HG03066 (cell line): ENCODE results near the gene LHX2.

Experiments
- ATAC-seq: cut with Tn5 transposase; IDR thresholded peaks from one replicate; pipeline ENCODE4 v1.9.1; 2021; ENCODE audit warnings: low read depth; ENCODE audit not compliant: unreplicated experiment

Gene LHX2

DNA sequence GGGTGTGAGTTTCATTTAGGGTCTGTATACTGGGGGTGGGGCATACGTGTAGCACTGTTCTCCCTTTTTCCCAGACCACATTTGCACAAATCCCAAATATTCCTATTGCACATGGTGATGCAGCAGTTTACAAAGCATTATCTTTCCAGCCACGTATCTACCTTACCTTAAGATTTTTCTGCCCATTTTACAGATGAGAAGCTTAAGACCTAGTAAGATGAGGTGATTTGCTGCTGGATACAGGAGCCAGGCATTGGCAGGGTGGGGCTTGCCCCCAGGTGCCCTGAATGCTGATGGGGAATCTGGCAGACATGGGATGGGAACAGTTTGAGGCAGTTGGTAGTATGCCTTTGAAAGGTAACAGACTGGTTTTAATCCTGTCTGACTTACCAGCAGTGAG is 12.5 kb downstream of the LHX2 start:
- no peak for ATAC-seq

DNA sequence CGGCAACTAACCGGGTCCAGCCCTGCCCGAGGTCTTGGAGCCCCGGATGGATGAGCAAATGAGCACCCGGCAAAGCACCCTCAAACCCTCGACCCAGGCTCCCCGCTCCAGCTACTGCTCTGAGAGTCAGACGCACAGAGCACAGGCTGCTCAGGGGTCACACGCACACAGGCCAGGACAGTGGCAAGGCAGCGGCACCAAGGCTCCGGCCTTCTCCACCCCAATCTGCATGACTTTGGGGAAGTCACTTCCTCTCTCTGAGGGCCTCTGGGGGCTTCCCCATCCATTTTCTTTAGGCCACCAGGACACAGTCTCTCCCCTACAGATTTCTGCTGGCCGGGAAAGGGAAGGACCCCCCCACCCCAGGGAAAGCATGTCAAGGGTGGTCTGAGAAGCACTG is 18.0 kb downstream of the LHX2 start:
- no peak for ATAC-seq

DNA sequence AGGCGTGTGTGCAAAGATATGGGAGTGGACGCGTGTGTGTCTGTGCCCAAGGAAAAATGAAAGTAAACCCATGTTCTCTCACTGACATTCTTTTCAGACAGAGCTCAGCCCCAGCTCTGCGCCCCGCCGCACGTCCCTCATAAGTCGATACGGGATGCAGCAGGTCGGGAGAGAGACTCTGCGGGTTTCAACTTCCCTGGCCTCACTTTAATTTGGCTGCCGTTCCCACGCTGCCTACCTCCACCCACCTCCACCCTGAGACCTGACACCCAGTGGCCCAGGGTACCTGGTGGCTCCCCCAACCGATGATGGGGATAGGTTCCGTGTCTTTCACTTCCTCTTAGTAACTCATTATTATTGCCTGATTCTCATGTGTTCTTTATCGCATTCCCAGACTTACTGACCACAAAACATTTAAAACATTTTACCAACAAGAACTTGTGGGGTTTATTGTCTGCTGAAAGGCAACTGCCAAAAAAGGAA is 19.4 kb downstream of the LHX2 start:
- ATAC-seq: no peak

DNA sequence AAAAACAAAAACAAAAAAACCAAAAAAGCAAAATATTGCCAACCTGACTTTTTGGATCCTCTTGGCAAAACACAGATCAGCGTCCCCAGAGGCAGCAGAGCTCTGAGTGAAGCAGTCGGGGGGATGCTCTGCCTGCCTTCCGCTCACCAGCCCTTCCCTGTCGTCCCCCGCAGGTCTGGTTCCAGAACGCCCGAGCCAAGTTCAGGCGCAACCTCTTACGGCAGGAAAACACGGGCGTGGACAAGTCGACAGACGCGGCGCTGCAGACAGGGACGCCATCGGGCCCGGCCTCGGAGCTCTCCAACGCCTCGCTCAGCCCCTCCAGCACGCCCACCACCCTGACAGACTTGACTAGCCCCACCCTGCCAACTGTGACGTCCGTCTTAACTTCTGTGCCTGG is 20.7 kb downstream of the LHX2 start:
- ATAC-seq: no peak

DNA sequence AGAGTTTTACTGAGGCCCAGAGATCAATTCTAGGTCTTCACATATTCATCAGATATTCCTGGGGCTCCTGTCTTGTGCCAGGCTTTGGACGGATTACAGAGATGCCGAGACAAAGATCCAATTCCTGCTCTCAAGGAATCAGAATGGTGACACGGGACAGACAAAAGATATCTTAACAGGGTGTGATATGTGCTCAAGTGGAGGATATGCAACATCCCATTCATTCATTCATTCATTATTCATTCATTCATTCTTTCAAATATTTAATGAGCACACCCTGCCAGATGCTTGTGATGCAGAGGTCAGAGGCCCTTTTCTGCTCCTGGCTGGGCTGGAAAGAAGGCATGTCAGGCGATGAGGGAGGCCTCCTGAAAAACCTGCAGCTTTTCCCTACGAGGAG is 21.8 kb downstream of the LHX2 start:
- no peak for ATAC-seq

DNA sequence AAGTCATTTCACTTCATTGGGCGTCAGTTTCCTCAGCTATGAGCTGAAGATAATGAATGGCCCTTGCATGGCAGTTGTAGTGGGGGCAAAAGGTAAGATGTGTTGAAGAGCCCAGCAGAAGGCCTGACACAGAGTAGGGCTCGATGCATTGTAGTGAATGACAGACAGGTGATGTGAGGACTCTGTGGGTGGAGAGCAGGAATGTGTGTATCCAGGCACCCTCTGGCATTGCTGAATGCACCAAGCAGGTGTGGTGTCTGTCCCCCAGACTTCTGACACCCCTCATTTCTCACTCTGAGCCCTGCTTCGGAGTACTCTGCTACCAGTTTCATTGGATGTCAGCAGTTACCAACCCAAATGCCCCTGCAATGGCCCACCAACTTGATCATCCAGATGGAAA is 22.4 kb downstream of the LHX2 start:
- no peak for ATAC-seq

DNA sequence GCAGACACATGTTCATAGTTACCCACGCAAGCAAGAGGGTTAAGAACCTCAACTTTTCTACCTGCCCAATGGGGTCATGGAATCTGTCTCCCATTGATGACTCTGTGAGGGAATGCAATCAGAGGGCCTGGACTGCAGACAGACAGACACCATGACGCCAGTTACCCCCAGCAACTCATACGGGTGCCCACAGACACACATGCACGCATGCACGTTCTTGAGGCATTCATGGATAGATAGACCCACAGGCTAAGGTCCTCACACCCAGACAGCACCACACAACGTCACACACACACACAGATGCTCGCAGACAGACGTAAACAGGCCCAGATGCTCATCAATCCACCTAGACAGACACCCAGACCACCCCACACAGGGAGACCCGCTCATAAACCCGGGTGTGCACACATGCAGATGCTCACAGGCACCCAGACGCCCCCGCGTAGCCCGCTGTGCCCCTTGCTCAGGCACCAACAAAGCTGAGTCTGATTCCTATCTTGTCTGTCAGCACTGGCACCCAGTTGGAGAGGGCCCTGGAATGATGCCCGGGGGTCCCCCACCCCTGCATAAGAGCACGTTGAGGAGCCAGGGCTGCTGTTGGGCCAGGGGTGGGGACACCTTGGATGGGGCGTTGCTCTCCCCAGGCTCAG is 23.6 kb downstream of the LHX2 start:
- no peak for ATAC-seq

DNA sequence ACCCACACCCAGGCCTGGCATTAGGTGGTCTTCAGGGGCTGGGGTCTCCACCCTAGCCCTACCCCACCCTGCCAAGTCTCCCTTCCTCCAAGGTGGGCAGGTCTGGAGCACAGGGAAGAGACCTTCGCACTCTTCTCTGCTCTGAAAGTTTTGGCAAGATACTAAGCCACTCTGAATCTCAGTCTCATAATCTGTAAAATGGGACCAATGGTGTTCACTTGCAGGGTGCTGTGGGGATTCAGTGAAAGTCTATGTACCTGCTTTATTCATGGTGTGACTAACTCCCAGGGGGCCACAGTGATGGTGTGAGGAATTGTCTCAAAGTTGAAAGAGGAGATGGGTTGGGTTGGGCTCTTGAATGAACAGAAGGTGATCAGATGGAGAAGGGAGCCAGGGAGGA is 25.0 kb downstream of the LHX2 start:
- no peak for ATAC-seq

DNA sequence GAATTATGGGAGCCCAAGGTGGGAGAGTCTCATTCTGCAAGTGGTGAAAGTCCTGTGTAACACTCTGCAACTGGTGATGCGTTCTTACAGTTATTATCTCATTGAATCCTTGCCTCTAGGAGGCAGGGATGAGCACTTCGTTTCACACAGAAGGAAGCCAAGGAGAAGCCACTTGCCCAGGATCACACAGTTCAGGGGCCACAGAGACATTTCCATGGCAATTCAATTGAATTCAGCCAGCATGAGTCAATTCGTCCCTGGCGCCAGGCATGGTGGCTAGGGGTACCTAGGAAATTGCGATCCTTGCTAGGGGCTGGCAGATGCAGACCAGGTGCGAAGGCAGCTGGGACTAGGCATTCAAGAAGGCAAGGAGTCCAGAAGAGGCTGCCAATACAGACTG is 26.2 kb downstream of the LHX2 start:
- ATAC-seq: no peak

DNA sequence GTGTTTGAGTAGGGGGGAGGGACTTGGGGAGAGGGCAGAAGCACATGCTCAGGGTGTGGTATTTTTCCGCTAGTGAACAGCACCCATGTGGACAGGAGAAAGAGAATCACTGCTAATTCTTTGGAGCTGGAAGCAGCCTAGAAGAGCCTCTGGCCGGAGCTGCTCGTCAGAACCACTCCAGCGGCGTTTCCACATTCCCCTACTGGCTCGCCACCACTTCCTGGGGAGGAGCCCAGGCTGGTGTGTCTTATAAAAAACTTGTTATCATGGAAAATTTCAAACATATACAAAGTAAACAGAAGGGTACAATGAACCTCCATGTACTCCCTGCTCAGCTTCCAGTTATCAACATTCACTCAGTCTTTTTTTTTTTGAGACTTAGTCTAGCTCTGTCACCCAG is 26.7 kb downstream of the LHX2 start:
- no peak for ATAC-seq

DNA sequence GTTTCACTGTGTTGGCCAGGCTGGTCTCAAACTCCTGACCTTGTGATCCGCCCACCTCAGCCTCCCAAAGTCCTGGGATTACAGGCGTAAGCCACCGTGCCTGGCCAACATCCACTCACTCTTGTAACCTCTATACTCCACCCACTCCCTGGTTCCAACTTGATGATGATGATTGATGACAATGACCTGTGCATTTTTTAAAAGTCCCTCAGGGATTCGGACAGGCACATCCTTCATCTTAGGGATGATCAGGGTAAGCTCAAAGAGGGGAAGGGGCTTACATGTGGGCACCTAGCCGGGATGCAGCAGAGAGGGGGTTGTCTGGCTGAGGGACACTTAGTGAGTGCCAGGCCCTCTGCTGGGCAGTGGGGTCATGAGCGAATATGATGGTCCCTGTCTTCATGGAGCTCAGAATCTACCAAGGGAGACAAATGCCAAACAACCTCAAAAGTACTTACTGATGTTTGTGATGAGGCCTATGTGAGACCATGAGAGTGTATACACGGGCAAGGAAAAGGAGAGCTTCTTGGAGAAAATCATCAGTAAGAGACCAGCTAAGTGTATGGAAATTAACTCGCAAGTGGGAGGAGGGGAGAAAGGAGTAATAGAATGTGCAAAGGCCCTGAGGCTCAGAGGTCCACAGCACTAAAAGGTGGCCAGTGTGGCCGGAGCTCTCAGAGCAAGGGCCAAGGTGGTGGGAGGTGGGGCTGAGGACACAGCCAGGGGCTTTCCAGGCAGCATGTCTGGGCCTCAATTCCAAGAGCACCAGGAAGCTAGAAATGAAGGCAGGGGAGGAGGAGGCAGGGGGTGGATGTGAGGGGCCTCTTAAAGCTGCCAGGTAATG is 27.4 kb downstream of the LHX2 start:
- no peak for ATAC-seq

DNA sequence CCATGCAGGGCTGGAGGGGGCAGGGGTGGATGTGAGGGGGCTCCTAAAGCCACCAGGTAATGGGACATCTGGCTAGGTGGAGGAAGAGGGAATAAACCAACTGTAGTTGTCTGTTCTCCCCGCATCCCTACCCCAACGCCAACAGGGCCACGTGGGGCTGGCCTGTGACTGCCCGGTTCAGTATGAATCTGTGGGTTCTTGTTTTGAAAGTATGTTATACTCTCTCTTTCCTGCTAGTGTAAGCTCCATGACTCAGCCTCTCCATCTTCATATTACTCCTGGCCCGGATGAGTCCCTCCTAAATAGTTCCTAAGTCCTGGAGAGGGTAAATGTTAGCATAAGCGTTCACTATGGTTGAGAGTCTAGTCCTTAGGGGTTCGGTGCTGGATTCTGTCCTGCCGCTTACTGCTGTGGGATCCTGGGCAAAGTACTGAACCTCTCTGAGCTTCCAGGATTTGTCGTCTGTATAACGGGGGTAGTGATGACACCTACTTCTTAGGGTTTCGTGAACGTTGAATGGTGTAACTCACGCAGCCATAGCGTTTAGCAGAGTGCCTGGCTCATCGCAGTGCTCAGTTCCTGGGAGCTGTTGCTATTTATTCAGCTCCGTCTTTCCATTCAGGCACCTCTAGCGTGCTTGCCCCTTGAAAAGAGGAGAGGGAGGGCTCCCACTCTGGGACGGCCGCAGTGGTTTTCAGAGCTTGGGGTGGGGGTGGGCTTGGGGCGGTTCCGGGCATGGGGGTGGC is 28.8 kb downstream of the LHX2 start:
- no peak for ATAC-seq

DNA sequence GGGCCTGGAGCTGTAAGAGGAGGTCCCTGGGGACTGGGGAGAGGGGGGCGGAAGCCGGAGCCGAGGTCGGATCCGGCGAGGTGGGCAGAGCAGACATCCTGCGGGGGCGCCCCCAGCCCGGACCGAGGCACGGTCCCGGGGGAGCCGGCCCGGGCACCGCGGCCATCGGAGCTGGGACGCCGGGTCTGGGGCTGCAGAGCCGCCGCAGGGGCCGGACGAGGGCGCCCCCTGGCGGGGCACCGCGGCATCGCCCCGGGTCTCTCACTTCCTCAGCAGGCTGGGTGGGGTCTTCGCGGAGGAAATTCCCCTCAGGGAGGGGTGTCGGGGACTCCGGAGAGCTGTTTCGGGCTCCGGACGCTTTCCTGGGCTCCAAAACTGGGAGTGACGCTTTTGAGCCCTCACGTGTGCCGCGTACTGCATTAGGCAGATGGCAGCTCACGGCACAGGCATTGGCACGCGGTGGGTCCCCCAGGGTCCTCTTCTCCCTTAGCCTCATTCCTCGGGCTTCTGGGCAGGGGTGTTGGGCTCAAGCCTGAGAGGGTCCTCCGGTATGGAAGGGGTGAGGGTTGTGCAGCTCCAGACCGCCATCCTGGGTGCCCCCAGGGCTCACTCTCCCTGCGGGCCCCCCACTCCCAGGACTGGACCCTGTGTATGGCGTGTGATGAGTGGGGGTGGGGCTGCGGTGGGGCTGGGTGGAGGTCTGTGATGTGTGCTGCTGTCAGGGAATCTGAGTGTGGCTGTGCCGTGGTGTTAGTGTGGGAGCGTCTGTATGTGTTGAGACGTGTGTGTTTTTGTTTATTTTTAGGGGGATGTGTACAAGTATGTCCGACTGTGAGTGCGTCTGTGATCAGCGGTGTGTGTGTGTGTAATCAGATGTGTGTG is 29.6 kb downstream of the LHX2 start:
- ATAC-seq: no peak

DNA sequence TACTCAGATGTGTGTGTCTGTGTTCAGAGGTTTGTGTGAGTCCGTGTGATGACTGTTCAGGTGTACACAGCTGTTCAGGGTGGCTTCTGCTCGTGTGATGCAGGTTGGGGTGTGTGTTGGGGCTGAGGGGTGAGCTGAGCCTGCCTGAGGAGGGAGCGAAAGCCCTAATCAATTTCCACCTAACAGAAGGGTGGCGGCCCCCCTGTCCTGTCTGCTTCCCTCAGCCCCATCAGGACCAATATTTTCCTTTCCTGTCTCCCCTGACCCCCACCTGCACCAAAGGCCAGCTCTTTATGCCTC is 30.2 kb downstream of the LHX2 start:
- ATAC-seq: no peak

DNA sequence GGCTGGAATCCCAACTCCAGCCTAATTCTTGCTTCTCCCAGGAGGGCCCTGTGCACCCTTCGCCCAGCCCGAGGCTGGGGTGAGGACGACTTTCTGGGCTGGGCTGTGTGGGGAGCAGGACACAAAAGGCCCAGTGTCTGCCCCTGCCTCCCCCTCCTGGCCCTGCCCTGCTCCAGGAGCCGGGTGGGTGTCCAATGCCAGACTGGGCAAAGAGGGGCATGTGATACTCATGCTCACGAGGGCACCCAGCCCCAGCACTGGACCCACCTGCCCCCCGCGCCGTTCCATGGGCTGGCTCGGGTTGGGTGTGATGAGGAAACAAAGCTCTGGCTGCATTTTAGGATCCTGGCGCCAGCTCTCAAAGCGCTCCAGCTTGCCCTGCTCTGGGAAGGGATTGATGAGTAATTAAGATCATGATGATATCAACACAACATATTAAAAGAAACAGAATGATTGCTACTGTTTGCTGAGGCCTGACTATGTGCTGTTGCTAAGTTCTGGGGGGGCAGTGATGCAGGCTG is 30.7 kb downstream of the LHX2 start:
- no peak for ATAC-seq

DNA sequence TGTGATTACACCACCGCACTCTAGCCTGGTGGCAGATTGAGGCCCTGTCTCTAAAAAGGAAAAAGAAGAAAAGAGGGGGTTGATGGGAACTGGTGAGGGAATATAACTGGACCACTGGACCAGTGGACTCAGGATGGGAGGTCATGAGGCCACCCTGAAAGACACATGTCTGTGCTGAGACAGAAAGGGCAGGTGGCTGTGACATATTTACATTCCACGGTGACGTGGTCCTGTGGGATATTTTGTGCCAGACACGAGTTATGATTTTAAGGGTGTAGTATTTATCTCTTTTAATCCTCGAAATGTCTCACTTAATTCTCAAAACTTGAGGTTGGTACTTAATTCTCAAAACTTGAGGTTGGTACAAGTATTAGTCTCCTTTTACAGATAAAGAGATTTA is 32.9 kb downstream of the LHX2 start:
- ATAC-seq: no peak

DNA sequence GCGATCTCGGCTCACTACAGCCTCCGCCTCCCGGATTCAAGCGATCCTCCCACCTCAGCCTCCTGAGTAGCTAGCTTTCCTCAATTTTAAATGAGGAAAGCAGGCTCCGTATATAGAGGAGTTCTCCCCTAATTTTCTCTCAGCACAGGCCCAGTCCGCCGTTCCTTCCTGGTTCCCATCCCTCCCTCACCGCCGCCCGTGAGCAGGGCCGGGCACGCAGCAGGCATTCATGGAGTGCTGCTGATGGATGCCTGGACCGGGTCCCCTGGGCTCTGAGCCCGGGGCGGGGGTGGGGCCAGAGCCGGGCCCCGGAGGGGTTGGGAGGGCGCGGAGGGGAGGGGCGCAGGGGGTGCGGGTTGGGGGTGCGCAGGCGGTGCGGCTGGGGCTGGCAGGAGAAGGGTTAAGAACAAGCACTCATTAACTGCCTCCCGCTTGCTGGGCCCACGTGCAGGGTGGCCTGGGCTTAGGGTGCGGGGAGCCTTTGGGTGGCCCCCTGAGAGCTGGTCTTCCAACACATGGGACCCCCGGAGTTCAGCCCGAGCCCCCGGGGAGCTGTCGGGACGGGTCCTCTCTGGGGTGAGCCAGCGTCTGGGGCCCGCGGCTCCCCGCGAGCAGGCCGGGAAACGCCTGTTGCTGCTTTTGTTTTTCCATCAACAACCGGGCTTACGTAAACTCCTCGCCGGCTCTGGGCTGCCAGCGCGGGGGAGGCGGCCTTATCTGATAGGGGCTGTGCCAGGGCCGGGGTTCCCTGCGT is 33.7 kb downstream of the LHX2 start:
- ATAC-seq: no peak

DNA sequence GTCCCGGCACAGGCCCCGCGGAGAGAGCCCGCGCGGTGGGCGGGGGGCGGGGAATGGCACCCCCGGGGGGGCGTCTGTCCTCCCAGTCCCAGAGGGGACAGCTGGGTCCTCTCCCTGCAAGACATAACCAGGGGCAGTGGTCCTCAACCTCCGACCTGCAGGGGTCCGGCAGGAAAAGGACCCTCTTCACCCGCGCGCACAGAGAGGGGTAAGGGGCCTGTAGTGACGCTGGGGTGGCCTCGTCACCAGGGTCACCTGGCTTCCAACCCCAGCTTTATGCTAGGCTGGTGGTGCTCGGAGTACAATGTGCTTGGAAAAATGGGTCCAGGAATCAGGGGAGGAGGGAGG is 34.2 kb downstream of the LHX2 start:
- no peak for ATAC-seq

DNA sequence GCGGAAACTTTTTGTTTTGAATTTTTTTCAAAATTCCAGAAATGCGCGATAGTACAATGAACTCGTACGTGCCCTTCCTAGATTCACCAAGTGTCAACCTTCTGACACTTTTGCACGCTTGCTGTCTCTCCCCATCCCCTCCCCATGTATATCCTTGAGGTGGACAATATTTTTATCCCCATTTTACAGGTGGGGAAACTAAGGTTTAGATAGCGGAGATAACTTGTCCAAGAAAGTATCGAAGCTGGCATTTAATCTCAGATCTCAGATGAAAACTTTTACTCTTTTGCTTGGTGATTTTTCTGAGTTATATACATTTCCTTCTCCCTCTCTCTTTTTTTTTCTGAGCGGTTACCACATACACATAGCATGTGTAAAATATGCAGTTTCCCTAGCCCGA is 34.6 kb downstream of the LHX2 start:
- ATAC-seq: no peak

DNA sequence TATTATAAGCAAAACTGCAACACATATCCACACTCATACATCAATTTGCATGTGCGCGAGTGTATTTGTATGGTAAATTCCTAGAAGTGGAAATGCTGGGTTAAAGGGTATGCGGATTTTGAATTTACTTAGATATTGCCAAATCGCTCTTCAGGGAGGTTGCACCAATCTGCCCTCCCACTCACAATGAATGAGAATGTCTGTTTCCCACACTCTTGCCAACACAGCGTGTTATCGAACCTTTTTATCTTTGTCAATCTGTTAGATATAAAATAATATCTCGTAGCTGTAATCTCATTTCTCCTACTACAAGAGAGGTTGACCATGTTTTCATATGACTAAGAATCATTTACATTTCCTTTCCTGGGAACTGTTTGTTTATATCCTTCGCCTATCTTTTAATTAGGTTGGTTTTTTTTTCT is 35.7 kb downstream of the LHX2 start:
- no peak for ATAC-seq
